Measurements from ENCODE around the gene SPOCK1. TPM values are rescaled to one million over a fixed set of nuclear protein-coding genes. Genes with fewer than 3 reads are reported as not detected.

Gene SPOCK1
- total and polyA plus RNA-seq, 2 of the 4 experiments (the other 2 are of a cell fraction) = 5.0 to 20.3 TPM

DNA sequence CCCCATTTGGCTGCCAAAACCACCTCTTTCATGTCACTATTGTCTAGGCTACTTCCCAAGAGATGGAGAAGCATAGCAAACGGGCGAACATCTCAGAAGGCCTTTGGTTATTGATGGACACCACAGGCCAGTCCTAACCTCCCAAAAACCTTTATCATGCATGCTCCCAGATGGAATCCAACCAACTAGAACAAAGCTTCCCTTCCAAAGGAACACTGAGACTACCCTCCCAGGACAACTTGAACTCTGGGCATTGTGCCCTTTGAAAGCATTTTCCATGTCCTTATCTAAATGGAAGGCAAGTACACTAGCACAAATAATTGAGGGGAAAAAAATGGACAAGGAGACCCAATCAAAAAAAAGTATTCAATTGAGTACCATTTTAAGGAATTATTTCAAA is 65.6 kb downstream of the SPOCK1 start:
- no peak overlapping the region for H2BK15ac ChIP-seq (ENCODE audit: low read depth, low read length)
- H3K4me2 ChIP-seq (ENCODE audit: low read depth, low read length) = no peak overlapping the region
- H3K9me3 ChIP-seq (ENCODE audit: control insufficient read depth, insufficient read depth, low read length) = no peaks in the 10 kb centered on the region
- H3K9me1 ChIP-seq (ENCODE audit: insufficient read depth, low read length) = no peaks in the 10 kb centered on the region
- ChIA-PET CTCF (no interaction called here), POLR2A (ENCODE audit: unreplicated experiment) (no interaction called here)
- no peaks in the 10 kb centered on the region for H4K20me1 ChIP-seq (ENCODE audit: insufficient read depth, low read length)
- H3K56ac ChIP-seq (ENCODE audit: extremely low read depth, insufficient read depth, low read length) = no peak overlapping the region
- H3K27me3 ChIP-seq (ENCODE audit: control insufficient read depth, insufficient read depth, low read length) = no peaks in the 10 kb centered on the region
- dilution Hi-C loops (cut with HindIII; ENCODE audit: low sequenced_read_pairs, unreplicated experiment) = no loop called here
- H2AFZ ChIP-seq (replicated peaks; ENCODE audit: low read length, poor library complexity) = no peak overlapping the region
- TF ChIP-seq, protein P1, sequence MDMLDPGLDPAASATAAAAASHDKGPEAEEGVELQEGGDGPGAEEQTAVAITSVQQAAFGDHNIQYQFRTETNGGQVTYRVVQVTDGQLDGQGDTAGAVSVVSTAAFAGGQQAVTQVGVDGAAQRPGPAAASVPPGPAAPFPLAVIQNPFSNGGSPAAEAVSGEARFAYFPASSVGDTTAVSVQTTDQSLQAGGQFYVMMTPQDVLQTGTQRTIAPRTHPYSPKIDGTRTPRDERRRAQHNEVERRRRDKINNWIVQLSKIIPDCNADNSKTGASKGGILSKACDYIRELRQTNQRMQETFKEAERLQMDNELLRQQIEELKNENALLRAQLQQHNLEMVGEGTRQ (IDR thresholded peaks at IDR 0.05; ENCODE audit: low read depth, low read length) = no peak
- TF ChIP-seq MAZ (IDR thresholded peaks at IDR 0.05; ENCODE audit: borderline replicate concordance, low read depth, low read length) = no peak
- no peak for TF ChIP-seq RAD21 (IDR thresholded peaks at IDR 0.05; ENCODE audit: low read length)
- TF ChIP-seq, protein P2, sequence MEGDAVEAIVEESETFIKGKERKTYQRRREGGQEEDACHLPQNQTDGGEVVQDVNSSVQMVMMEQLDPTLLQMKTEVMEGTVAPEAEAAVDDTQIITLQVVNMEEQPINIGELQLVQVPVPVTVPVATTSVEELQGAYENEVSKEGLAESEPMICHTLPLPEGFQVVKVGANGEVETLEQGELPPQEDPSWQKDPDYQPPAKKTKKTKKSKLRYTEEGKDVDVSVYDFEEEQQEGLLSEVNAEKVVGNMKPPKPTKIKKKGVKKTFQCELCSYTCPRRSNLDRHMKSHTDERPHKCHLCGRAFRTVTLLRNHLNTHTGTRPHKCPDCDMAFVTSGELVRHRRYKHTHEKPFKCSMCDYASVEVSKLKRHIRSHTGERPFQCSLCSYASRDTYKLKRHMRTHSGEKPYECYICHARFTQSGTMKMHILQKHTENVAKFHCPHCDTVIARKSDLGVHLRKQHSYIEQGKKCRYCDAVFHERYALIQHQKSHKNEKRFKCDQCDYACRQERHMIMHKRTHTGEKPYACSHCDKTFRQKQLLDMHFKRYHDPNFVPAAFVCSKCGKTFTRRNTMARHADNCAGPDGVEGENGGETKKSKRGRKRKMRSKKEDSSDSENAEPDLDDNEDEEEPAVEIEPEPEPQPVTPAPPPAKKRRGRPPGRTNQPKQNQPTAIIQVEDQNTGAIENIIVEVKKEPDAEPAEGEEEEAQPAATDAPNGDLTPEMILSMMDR (conservative IDR thresholded peaks at IDR 0.05; ENCODE audit: low read depth, low read length) = no peak
- no peak for TF ChIP-seq MAFK (IDR thresholded peaks at IDR 0.05; ENCODE audit: low read depth, low read length)
- TF ChIP-seq MXI1 (IDR thresholded peaks at IDR 0.05; ENCODE audit: borderline replicate concordance, low read depth, low read length) = no peak
- TF ChIP-seq RFX5 (IDR thresholded peaks at IDR 0.05; ENCODE audit: low read depth, low read length) = no peak
- no peak for TF ChIP-seq BHLHE40 (IDR thresholded peaks at IDR 0.05; ENCODE audit: low read depth, low read length)
- no peak for TF ChIP-seq RCOR1 (IDR thresholded peaks at IDR 0.05; ENCODE audit: insufficient replicate concordance, low read length)
- TF ChIP-seq NFE2L2 (IDR thresholded peaks at IDR 0.05; ENCODE audit: low read depth, low read length) = no peak
- no peak for TF ChIP-seq SMC3 (IDR thresholded peaks at IDR 0.05; ENCODE audit: low read depth, low read length)
- TF ChIP-seq CEBPB (IDR thresholded peaks at IDR 0.05; ENCODE audit: low read depth, low read length) = no peak
- no peak for TF ChIP-seq CHD1 (IDR thresholded peaks at IDR 0.05; ENCODE audit: low read depth, low read length)
- TF ChIP-seq POLR2A (IDR thresholded peaks at IDR 0.05; ENCODE audit: low read depth, low read length) = no peak
- TF ChIP-seq, protein P3, sequence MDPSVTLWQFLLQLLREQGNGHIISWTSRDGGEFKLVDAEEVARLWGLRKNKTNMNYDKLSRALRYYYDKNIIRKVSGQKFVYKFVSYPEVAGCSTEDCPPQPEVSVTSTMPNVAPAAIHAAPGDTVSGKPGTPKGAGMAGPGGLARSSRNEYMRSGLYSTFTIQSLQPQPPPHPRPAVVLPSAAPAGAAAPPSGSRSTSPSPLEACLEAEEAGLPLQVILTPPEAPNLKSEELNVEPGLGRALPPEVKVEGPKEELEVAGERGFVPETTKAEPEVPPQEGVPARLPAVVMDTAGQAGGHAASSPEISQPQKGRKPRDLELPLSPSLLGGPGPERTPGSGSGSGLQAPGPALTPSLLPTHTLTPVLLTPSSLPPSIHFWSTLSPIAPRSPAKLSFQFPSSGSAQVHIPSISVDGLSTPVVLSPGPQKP (IDR thresholded peaks at IDR 0.05; ENCODE audit: borderline replicate concordance, low read depth, low read length) = no peak
- no peak for TF ChIP-seq FOS (IDR thresholded peaks at IDR 0.05; ENCODE audit: low read depth, low read length)
- no peak overlapping the region for H4K5ac ChIP-seq (ENCODE audit: low read depth, low read length)
- no TSS peak for BruUV-seq (replicated peaks)
- H3K14ac ChIP-seq (replicated peaks; ENCODE audit: low read depth, low read length) = no peak overlapping the region
- no peak overlapping the region for H3K9ac ChIP-seq (ENCODE audit: low read depth, low read length)
- no peak overlapping the region for H2BK120ac ChIP-seq (ENCODE audit: low read depth, low read length)
- H3K79me1 ChIP-seq (ENCODE audit: low read depth in 1 of 2, low read length in 2 of 2) = no peaks in the 10 kb centered on the region
- H3K4me3 ChIP-seq (ENCODE audit: insufficient read depth, low read depth, low read length) = no peak overlapping the region
- no peak overlapping the region for H3K23ac ChIP-seq (ENCODE audit: low read depth, low read length)
- ATAC-seq (ENCODE audit: low read depth) = no peak
- H3K18ac ChIP-seq (ENCODE audit: low read depth, low read length) = no peak overlapping the region
- H2AK5ac ChIP-seq (ENCODE audit: low read depth, low read length) = no peak overlapping the region
- intact Hi-C loops (cut with micrococcal nuclease) = no loop called here
- WGBS, 2 experiments (ENCODE audit: extremely low coverage in 2 of 2, insufficient read length in 1 of 2) = no CpG with 5 or more reads among the region's 2 CpGs
- in situ Hi-C loops (cut with MboI; ENCODE audit: low sequenced_read_pairs) = no loop called here
- H3K36me3 ChIP-seq (ENCODE audit: control insufficient read depth, insufficient read depth, low read length) = no peaks in the 10 kb centered on the region
- H3K4ac ChIP-seq (ENCODE audit: low read depth, low read length) = no peak overlapping the region
- H2BK20ac ChIP-seq (ENCODE audit: low read depth, low read length) = no peak overlapping the region
- no peak overlapping the region for H2AK9ac ChIP-seq (replicated peaks; ENCODE audit: low read depth, low read length, poor library complexity)
- H4K91ac ChIP-seq (ENCODE audit: insufficient read depth, low read depth, low read length) = no peak overlapping the region
- no peak for DNase-seq
- no peak overlapping the region for H2BK5ac ChIP-seq (ENCODE audit: low read depth, low read length, poor library complexity, severe bottlenecking)
- H3K4me1 ChIP-seq (ENCODE audit: control insufficient read depth, insufficient read depth, low read length) = no peaks in the 10 kb centered on the region
- no peak overlapping the region for H3K27ac ChIP-seq (ENCODE audit: insufficient read depth, low read length)
- H4K8ac ChIP-seq (ENCODE audit: low read depth in 2 of 2, low read length in 2 of 2) = no peak overlapping the region

Data from IMR-90 (cell line).